HG02938 (cell line): ENCODE measurements around the gene ATG101.
"Not testable (repeated sequence)": the region's sequence is repeated elsewhere in the genome, so short reads cannot be mapped to it uniquely, and the experiment has no call there.

Source experiments
- ATAC-seq: cut with Tn5 transposase; IDR thresholded peaks from one replicate; pipeline ENCODE4 v1.9.1; 2021; ENCODE audit warnings: mild to moderate bottlenecking, moderate library complexity; ENCODE audit not compliant: unreplicated experiment

Gene ATG101

GRCh38 chr12:52096332-52097044, 26.7 kb downstream of the ATG101 start:
- no peak for ATAC-seq

GRCh38 chr12:52097045-52097666, 27.4 kb downstream of the ATG101 start:
- ATAC-seq: no peak

- ATAC-seq: not testable (repeated sequence)
These were observed 34.8 kb downstream of the ATG101 start for GRCh38 chr12:52104431-52105089.

- ATAC-seq: not testable (repeated sequence)
These were observed 46.7 kb downstream of the ATG101 start for GRCh38 chr12:52116222-52117125.

- ATAC-seq: not testable (repeated sequence)
These were observed 48.2 kb downstream of the ATG101 start for GRCh38 chr12:52117806-52118475.

GRCh38 chr12:52119398-52120254, 49.8 kb downstream of the ATG101 start:
- no peak for ATAC-seq

GRCh38 chr12:52120951-52121823, 51.4 kb downstream of the ATG101 start:
- no peak for ATAC-seq

- ATAC-seq: no peak
These were observed 52.2 kb downstream of the ATG101 start for GRCh38 chr12:52121824-52122539.

- ATAC-seq: no peak
These were observed 52.7 kb downstream of the ATG101 start for GRCh38 chr12:52122540-52122871.

GRCh38 chr12:52122904-52123303, 53.1 kb downstream of the ATG101 start:
- ATAC-seq: no peak

- no peak for ATAC-seq
These were observed 53.9 kb downstream of the ATG101 start for GRCh38 chr12:52123487-52124186.

- ATAC-seq: no peak
These were observed 55.7 kb downstream of the ATG101 start for GRCh38 chr12:52125476-52125900.

GRCh38 chr12:52126050-52126604, 56.3 kb downstream of the ATG101 start:
- ATAC-seq: no peak
